Activated T-cell treated with anti-CD3 and anti-CD28 coated beads for 48 hours (primary cell): ENCODE data around the gene ASB16.

ENCODE experiments used
- DNase-seq: peaks from one replicate; pipeline ENCODE4 v3.0.0-alpha.2; 2020; ENCODE audit warnings: low read depth

ASB16 gene

GRCh38 chr17:44223541-44224071, 53.1 kb downstream of the ASB16 start:
- no peak for DNase-seq
